ENCODE data around the gene EIF2B2.

- TF ChIP-seq POLR2AphosphoS5 (IDR thresholded peaks at IDR 0.05; ENCODE audit: low read depth, low read length), result no peak
- TF ChIP-seq TAF1 (IDR thresholded peaks at IDR 0.05; ENCODE audit: borderline replicate concordance, insufficient read depth, low read length), result no peak
- TF ChIP-seq REST (IDR thresholded peaks at IDR 0.05; ENCODE audit: insufficient read depth in 1 of 2, low read depth in 2 of 2, low read length in 2 of 2), result no peak
- no peak for TF ChIP-seq SIN3A (IDR thresholded peaks at IDR 0.05; ENCODE audit: borderline replicate concordance, insufficient read depth, low read length)
- no peak for TF ChIP-seq FOXP2 (optimal IDR thresholded peaks at IDR 0.05; ENCODE audit: borderline replicate concordance, extremely low read depth, extremely low read length, insufficient read depth)
Observed at GRCh38 chr14:74974364-74975058, 28.2 kb upstream of the EIF2B2 start.

Data from PFSK-1 (cell line).